GM13977 (cell line): ENCODE data around the gene NOCT.

ENCODE experiments used
- DNase-seq: peaks from one replicate; pipeline ENCODE4 v3.0.0; 2012; ENCODE audit warnings: low spot score
- in situ Hi-C: fragments of 300-500 bp; cut with MboI; formaldehyde crosslinking; loops from one replicate; pipeline ENCODE4 v1.12.0; 2022; ENCODE audit warnings: low sequenced_read_pairs, low pct_unique_long_range_greater_than_20kb, mixed read lengths, inconsistent platforms; ENCODE audit not compliant: unreplicated experiment
- TF ChIP-seq, protein P1 (sequence below): IDR thresholded peaks from 2 replicates; pipeline ENCODE4 v1.5.1; 2012; ENCODE audit warnings: mild to moderate bottlenecking, control low read depth; ENCODE audit not compliant: insufficient read depth; ENCODE audit errors: extremely low read depth, missing control alignments

The NOCT gene

DNA sequence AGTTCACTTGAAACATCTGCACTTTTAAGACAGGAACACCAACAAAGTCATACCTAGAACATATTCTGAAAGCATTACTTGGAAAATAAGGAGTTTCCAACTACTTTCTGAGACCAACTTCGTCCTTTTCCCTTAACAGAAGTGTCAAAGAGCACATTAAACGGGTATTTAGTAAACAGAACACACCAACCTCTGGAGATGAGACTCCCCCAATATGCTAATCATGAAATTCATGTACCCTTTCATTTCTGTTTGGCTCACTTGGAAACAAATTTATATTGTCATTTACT lies 69.2 kb downstream of the NOCT start:
- in situ Hi-C loops: no loop called here
- DNase-seq: peak; percentile 17
- TF ChIP-seq, protein P1, sequence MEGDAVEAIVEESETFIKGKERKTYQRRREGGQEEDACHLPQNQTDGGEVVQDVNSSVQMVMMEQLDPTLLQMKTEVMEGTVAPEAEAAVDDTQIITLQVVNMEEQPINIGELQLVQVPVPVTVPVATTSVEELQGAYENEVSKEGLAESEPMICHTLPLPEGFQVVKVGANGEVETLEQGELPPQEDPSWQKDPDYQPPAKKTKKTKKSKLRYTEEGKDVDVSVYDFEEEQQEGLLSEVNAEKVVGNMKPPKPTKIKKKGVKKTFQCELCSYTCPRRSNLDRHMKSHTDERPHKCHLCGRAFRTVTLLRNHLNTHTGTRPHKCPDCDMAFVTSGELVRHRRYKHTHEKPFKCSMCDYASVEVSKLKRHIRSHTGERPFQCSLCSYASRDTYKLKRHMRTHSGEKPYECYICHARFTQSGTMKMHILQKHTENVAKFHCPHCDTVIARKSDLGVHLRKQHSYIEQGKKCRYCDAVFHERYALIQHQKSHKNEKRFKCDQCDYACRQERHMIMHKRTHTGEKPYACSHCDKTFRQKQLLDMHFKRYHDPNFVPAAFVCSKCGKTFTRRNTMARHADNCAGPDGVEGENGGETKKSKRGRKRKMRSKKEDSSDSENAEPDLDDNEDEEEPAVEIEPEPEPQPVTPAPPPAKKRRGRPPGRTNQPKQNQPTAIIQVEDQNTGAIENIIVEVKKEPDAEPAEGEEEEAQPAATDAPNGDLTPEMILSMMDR: no peak

DNA sequence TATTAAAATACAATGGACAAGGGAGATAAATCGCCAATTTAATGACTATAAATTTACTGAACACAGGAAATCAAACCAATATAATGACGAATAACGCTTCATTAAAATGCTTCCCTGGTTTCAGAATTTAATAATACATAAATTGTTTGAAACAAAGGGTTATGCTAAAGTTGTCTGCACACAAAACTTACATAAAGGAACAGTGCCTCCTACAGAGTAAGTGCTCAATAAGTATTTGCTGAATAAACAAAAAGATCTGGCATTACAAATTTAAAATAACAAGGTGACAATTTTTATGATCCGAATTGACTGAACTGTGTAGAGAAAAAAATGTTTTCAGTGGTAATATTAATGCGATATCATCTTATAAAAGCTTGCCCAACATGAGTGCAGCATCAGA lies 69.6 kb downstream of the NOCT start:
- TF ChIP-seq, protein P1: peak; percentile 31
- in situ Hi-C loops: no loop called here
- DNase-seq: no peak

DNA sequence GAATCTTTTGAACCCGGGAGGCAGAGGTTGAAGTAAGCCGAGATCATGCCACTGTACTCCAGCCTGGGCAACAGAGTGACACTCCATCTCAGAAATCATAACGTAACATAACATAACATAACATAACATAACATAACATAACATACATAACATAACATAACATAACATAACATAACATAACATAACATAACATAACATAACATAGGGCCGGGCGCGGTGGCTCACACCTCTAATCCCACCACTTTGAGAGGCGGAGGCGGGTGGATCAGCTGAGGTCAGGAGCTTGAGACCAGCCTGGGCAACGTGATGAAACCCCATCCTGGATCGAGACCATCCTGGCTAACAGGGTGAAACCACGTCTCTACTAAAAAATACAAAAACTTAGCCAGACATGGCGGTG lies 76.7 kb downstream of the NOCT start:
- in situ Hi-C loops: no loop called here
- TF ChIP-seq, protein P1: no peak
- DNase-seq: no peak
